Left renal cortex interstitium (tissue), 4 donors: ENCODE data around the gene COL4A1. TPM values are rescaled to one million over a fixed set of nuclear protein-coding genes. Genes with fewer than 3 reads are reported as not detected.
"Not testable (repeated sequence)": the region's sequence is repeated elsewhere in the genome, so short reads cannot be mapped to it uniquely, and the experiment has no call there.

Experiments used
- DNase-seq, 4 donors: peaks; one replicate each; pipeline ENCODE4 v3.0.0-alpha.2; 2013; ENCODE audit warnings: low read depth in 4 of 4, low spot score in 2 of 4, missing footprints in 1 of 4
- polyA plus RNA-seq, 4 donors: library from polyadenylated mRNA; unstranded; fragments of 120-200 nt; gene quantifications; one replicate each; pipeline ENCODE4 v1.2.1, GENCODE V29; 2013; ENCODE audit not compliant: insufficient read length in 4 of 4

COL4A1 gene
- polyA plus RNA-seq, 4 donors, result 518 to 626 (median 569) TPM

- DNase-seq, result no peak
Measured at GRCh38 chr13:110326263-110326904, 19.4 kb upstream of the COL4A1 start.

- DNase-seq, result no peak
Measured at GRCh38 chr13:110324026-110324749, 17.2 kb upstream of the COL4A1 start.

GRCh38 chr13:110323172-110323891 lies 16.4 kb upstream of the COL4A1 start:
- no peak for DNase-seq

- DNase-seq, result no peak
Measured at GRCh38 chr13:110322828-110323171, 15.8 kb upstream of the COL4A1 start.

GRCh38 chr13:110322126-110322827 lies 15.3 kb upstream of the COL4A1 start:
- no peak for DNase-seq

GRCh38 chr13:110321573-110321972 lies 14.6 kb upstream of the COL4A1 start:
- not testable (repeated sequence) for DNase-seq

- DNase-seq, result no peak
Measured at GRCh38 chr13:110320645-110321044, 13.7 kb upstream of the COL4A1 start.

GRCh38 chr13:110319774-110320509 lies 13.0 kb upstream of the COL4A1 start:
- no peak for DNase-seq

- no peak for DNase-seq
Measured at GRCh38 chr13:110319397-110319773, 12.4 kb upstream of the COL4A1 start.

- no peak for DNase-seq
Measured at GRCh38 chr13:110318920-110319319, 12.0 kb upstream of the COL4A1 start.

GRCh38 chr13:110317496-110318195 lies 10.7 kb upstream of the COL4A1 start:
- no peak for DNase-seq

- DNase-seq, result no peak
Measured at GRCh38 chr13:110317093-110317492, 10.1 kb upstream of the COL4A1 start.

GRCh38 chr13:110316196-110316595 lies 9.2 kb upstream of the COL4A1 start:
- DNase-seq, result no peak

GRCh38 chr13:110314516-110315245 lies 7.7 kb upstream of the COL4A1 start:
- no peak for DNase-seq

- not testable (repeated sequence) for DNase-seq
Measured at GRCh38 chr13:110313733-110314132, 6.8 kb upstream of the COL4A1 start.

GRCh38 chr13:110313261-110313660 lies 6.3 kb upstream of the COL4A1 start:
- DNase-seq, result not testable (repeated sequence)

- DNase-seq, result no peak
Measured at GRCh38 chr13:110312339-110313031, 5.5 kb upstream of the COL4A1 start.
